SK-N-SH treated with all-trans-retinoic acid at 6 μM for 48 hours (cell line): ENCODE results near the gene GAD1.

Source experiments
- ATAC-seq: fragments of 200-7000 bp; cut with Tn5 transposase; 3 replicates; pipeline ENCODE4 v1.9.1; 2020; ENCODE audit warnings: mild to moderate bottlenecking, moderate library complexity
- ARNTL ChIP-seq: fragments of 450-650 bp; formaldehyde crosslinking; IDR thresholded peaks from 2 replicates; pipeline ENCODE4 v1.5.0; 2020; ENCODE audit warnings: low read depth, mild to moderate bottlenecking, moderate library complexity, borderline replicate concordance
- CREB5 ChIP-seq: fragments of 250-450 bp; sonication (Bioruptor Pico); IDR thresholded peaks from 2 replicates; pipeline ENCODE4 v1.5.1; 2020; ENCODE audit warnings: low read depth, mild to moderate bottlenecking, moderate library complexity
- CSDC2 ChIP-seq: fragments of 250-450 bp; sonication (Bioruptor Pico); IDR thresholded peaks from 2 replicates; pipeline ENCODE4 v1.5.0; 2020; ENCODE audit warnings: mild to moderate bottlenecking, moderate library complexity
- ESRRG ChIP-seq: fragments of 250-450 bp; sonication (Bioruptor Pico); IDR thresholded peaks from 2 replicates; pipeline ENCODE4 v1.6.1; 2021; ENCODE audit warnings: mild to moderate bottlenecking
- GLIS3 ChIP-seq: fragments of 250-450 bp; sonication (Bioruptor Pico); IDR thresholded peaks from 2 replicates; pipeline ENCODE4 v1.5.0; 2020; ENCODE audit warnings: mild to moderate bottlenecking, moderate library complexity
- OSR1 ChIP-seq: fragments of 250-450 bp; sonication (Bioruptor Pico); IDR thresholded peaks from 2 replicates; pipeline ENCODE4 v1.8.0; 2022; ENCODE audit warnings: moderate library complexity, mild to moderate bottlenecking, inconsistent platforms
- PPARA ChIP-seq: fragments of 250-450 bp; sonication (Bioruptor Pico); IDR thresholded peaks from 2 replicates; pipeline ENCODE4 v1.5.0; 2020; ENCODE audit warnings: mild to moderate bottlenecking, borderline replicate concordance
- TCF4 ChIP-seq: fragments of 250-450 bp; sonication (Bioruptor Pico); IDR thresholded peaks from 2 replicates; pipeline ENCODE4 v1.8.0; 2021; ENCODE audit warnings: mild to moderate bottlenecking, moderate library complexity, borderline replicate concordance
- ZFP3 ChIP-seq: fragments of 250-450 bp; sonication (Bioruptor Pico); IDR thresholded peaks from 2 replicates; pipeline ENCODE4 v1.5.0; 2020; ENCODE audit warnings: mild to moderate bottlenecking, moderate library complexity
- ZNF565 ChIP-seq: fragments of 450-650 bp; formaldehyde crosslinking; conservative IDR thresholded peaks from 2 replicates; pipeline ENCODE4 v1.5.0; 2020; ENCODE audit warnings: low read depth, mild to moderate bottlenecking, moderate library complexity
- ZNF70 ChIP-seq: fragments of 450-650 bp; formaldehyde crosslinking; IDR thresholded peaks from 2 replicates; pipeline ENCODE4 v1.5.0; 2020; ENCODE audit warnings: mild to moderate bottlenecking, moderate library complexity
- ZNF8 ChIP-seq: fragments of 450-650 bp; formaldehyde crosslinking; IDR thresholded peaks from 2 replicates; pipeline ENCODE4 v1.5.0; 2020; ENCODE audit warnings: mild to moderate bottlenecking, moderate library complexity
- TF ChIP-seq, protein P1 (sequence below): fragments of 250-450 bp; sonication (Bioruptor Pico); IDR thresholded peaks from 2 replicates; pipeline ENCODE4 v1.8.0; 2021; ENCODE audit warnings: low read depth, mild to moderate bottlenecking, moderate library complexity, borderline replicate concordance
- TF ChIP-seq, protein P2 (sequence below): fragments of 250-450 bp; sonication (Bioruptor Pico); IDR thresholded peaks from 2 replicates; pipeline ENCODE4 v1.5.1; 2021; ENCODE audit warnings: mild to moderate bottlenecking, moderate library complexity
- TF ChIP-seq, protein P3 (sequence below): fragments of 250-450 bp; sonication (Bioruptor Pico); IDR thresholded peaks from 2 replicates; pipeline ENCODE4 v1.8.0; 2020; ENCODE audit warnings: mild to moderate bottlenecking, moderate library complexity, borderline replicate concordance
- TF ChIP-seq, protein P4 (sequence below): fragments of 250-450 bp; sonication (Bioruptor Pico); IDR thresholded peaks from 2 replicates; pipeline ENCODE4 v1.5.0; 2020; ENCODE audit warnings: mild to moderate bottlenecking, moderate library complexity

Gene GAD1

DNA sequence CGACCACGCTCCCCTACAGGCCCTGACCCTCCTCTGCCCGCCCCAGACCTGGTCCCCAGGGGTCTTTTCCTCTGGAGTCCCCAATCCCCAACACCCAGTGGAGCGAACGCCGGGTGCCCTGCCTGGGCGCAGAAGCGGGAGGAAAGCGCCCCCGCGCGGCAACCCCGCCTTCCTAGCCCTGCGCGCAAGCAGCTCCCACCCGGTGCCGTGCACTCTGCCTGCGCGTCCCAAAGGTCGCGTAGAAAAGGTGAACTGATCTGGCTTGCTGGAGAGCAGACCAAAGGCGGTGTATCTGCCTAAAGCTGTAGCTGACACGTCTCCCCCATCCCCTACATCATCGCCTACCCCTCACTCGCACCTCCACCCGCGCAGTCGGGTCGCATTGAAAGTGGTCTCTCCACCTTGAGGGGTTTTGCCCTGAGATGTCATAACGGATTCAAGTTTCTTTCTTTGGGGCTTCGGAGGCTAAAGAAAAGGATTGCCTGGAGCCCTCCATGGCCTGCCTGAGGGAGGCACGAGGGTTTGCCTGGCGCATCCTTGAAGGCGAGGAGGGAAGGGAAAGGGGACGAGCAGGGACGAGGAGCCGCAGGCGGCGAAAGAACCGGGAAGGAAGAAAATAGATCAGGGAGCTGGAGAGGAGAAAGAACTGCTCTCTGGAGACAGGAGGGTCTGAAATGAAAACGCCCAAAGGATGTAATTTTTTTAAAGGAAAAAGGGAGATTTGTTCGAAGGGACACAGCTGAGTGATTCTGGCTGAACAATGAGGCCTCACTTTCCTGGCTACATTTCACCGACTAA lies 5.8 kb downstream of the GAD1 start (continued):
- TF ChIP-seq ARNTL (CRISPR knock-in tag): no peak

- peak; percentile 53 for ATAC-seq
- TF ChIP-seq ZNF70: no peak
- TF ChIP-seq, protein P1, sequence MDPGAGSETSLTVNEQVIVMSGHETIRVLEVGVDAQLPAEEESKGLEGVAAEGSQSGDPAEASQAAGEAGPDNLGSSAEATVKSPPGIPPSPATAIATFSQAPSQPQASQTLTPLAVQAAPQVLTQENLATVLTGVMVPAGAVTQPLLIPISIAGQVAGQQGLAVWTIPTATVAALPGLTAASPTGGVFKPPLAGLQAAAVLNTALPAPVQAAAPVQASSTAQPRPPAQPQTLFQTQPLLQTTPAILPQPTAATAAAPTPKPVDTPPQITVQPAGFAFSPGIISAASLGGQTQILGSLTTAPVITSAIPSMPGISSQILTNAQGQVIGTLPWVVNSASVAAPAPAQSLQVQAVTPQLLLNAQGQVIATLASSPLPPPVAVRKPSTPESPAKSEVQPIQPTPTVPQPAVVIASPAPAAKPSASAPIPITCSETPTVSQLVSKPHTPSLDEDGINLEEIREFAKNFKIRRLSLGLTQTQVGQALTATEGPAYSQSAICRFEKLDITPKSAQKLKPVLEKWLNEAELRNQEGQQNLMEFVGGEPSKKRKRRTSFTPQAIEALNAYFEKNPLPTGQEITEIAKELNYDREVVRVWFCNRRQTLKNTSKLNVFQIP (CRISPR knock-in tag): no peak
- TF ChIP-seq ESRRG: no peak
- TF ChIP-seq, protein P2, sequence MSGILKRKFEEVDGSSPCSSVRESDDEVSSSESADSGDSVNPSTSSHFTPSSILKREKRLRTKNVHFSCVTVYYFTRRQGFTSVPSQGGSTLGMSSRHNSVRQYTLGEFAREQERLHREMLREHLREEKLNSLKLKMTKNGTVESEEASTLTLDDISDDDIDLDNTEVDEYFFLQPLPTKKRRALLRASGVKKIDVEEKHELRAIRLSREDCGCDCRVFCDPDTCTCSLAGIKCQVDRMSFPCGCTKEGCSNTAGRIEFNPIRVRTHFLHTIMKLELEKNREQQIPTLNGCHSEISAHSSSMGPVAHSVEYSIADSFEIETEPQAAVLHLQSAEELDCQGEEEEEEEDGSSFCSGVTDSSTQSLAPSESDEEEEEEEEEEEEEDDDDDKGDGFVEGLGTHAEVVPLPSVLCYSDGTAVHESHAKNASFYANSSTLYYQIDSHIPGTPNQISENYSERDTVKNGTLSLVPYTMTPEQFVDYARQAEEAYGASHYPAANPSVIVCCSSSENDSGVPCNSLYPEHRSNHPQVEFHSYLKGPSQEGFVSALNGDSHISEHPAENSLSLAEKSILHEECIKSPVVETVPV (CRISPR knock-in tag): no peak
- TF ChIP-seq CSDC2 (CRISPR knock-in tag): no peak
- no peak for TF ChIP-seq CREB5 (CRISPR knock-in tag)
These were observed 6.6 kb downstream of the GAD1 start for GRCh38 chr2:170823088-170823897.

- TF ChIP-seq, protein P3, sequence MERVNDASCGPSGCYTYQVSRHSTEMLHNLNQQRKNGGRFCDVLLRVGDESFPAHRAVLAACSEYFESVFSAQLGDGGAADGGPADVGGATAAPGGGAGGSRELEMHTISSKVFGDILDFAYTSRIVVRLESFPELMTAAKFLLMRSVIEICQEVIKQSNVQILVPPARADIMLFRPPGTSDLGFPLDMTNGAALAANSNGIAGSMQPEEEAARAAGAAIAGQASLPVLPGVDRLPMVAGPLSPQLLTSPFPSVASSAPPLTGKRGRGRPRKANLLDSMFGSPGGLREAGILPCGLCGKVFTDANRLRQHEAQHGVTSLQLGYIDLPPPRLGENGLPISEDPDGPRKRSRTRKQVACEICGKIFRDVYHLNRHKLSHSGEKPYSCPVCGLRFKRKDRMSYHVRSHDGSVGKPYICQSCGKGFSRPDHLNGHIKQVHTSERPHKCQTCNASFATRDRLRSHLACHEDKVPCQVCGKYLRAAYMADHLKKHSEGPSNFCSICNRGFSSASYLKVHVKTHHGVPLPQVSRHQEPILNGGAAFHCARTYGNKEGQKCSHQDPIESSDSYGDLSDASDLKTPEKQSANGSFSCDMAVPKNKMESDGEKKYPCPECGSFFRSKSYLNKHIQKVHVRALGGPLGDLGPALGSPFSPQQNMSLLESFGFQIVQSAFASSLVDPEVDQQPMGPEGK (CRISPR knock-in tag): no peak
- TF ChIP-seq OSR1 (CRISPR knock-in tag) (no peak), ZFP3 (CRISPR knock-in tag) (no peak), ZNF565 (CRISPR knock-in tag) (no peak), TCF4 (CRISPR knock-in tag) (no peak), PPARA (CRISPR knock-in tag) (no peak), ZNF8 (CRISPR knock-in tag) (no peak), CREB5 (CRISPR knock-in tag) (no peak), CSDC2 (CRISPR knock-in tag) (no peak)
- TF ChIP-seq, protein P1 (CRISPR knock-in tag): no peak
- no peak for ATAC-seq
These were observed 7.2 kb downstream of the GAD1 start for GRCh38 chr2:170823898-170824215.

- no peak for ATAC-seq
- TF ChIP-seq CSDC2 (CRISPR knock-in tag) (no peak), ARNTL (CRISPR knock-in tag) (no peak), CREB5 (CRISPR knock-in tag) (no peak), ZFP3 (CRISPR knock-in tag) (no peak), GLIS3 (CRISPR knock-in tag) (no peak), ZNF8 (CRISPR knock-in tag) (no peak)
- TF ChIP-seq, protein P1 (CRISPR knock-in tag): no peak
- TF ChIP-seq, protein P4, sequence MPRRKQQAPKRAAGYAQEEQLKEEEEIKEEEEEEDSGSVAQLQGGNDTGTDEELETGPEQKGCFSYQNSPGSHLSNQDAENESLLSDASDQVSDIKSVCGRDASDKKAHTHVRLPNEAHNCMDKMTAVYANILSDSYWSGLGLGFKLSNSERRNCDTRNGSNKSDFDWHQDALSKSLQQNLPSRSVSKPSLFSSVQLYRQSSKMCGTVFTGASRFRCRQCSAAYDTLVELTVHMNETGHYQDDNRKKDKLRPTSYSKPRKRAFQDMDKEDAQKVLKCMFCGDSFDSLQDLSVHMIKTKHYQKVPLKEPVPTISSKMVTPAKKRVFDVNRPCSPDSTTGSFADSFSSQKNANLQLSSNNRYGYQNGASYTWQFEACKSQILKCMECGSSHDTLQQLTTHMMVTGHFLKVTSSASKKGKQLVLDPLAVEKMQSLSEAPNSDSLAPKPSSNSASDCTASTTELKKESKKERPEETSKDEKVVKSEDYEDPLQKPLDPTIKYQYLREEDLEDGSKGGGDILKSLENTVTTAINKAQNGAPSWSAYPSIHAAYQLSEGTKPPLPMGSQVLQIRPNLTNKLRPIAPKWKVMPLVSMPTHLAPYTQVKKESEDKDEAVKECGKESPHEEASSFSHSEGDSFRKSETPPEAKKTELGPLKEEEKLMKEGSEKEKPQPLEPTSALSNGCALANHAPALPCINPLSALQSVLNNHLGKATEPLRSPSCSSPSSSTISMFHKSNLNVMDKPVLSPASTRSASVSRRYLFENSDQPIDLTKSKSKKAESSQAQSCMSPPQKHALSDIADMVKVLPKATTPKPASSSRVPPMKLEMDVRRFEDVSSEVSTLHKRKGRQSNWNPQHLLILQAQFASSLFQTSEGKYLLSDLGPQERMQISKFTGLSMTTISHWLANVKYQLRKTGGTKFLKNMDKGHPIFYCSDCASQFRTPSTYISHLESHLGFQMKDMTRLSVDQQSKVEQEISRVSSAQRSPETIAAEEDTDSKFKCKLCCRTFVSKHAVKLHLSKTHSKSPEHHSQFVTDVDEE (CRISPR knock-in tag): no peak
These were observed 7.9 kb downstream of the GAD1 start for GRCh38 chr2:170824526-170825015.
